Glutamatergic neuron (in vitro differentiated cells): ENCODE data around the gene GPRASP1. TPM values are rescaled to one million over a fixed set of nuclear protein-coding genes. Genes with fewer than 3 reads are reported as not detected.
"Not testable (repeated sequence)": the region's sequence is repeated elsewhere in the genome, so short reads cannot be mapped to it uniquely, and the experiment has no call there.

ENCODE experiments used
- DNase-seq: peaks from one replicate; pipeline ENCODE4 v3.0.0; 2022
- H3K27ac Mint-ChIP-seq: one replicate; pipeline ENCODE4 v1.8.0; 2020; ENCODE audit warnings: mild to moderate bottlenecking, mixed read lengths, inconsistent platforms; ENCODE audit not compliant: unreplicated experiment
- H3K27me3 Mint-ChIP-seq: one replicate; pipeline ENCODE4 v1.8.0; 2020; ENCODE audit warnings: mild to moderate bottlenecking, moderate library complexity, mixed read lengths, inconsistent platforms; ENCODE audit not compliant: unreplicated experiment
- H3K36me3 Mint-ChIP-seq: one replicate; pipeline ENCODE4 v1.8.0; 2020; ENCODE audit warnings: mild to moderate bottlenecking, mixed read lengths, inconsistent platforms; ENCODE audit not compliant: unreplicated experiment
- H3K4me1 Mint-ChIP-seq: one replicate; pipeline ENCODE4 v1.8.0; 2020; ENCODE audit warnings: mild to moderate bottlenecking, low read depth, mixed read lengths, inconsistent platforms; ENCODE audit not compliant: unreplicated experiment
- H3K4me3 Mint-ChIP-seq: one replicate; pipeline ENCODE4 v1.8.0; 2020; ENCODE audit warnings: mild to moderate bottlenecking, mixed read lengths, inconsistent platforms; ENCODE audit not compliant: unreplicated experiment
- H3K9me3 Mint-ChIP-seq: one replicate; pipeline ENCODE4 v1.8.0; 2020; ENCODE audit warnings: mild to moderate bottlenecking, moderate library complexity, mixed read lengths, inconsistent platforms; ENCODE audit not compliant: unreplicated experiment
- total RNA-seq: library from RNA; stranded (reverse); fragmentation: NEBNext Ultra II Directional; extraction: Animal tissue kit (Norgen Biotek cat#: 25700); gene quantifications from one replicate; pipeline ENCODE4 v1.2.1, GENCODE V29; 2021; ENCODE audit not compliant: unreplicated experiment
- TF ChIP-seq, protein P1 (sequence below): fragments of 200-600 bp; sonication (generic); IDR thresholded peaks from one replicate; pipeline ENCODE4 v1.5.0; 2021; ENCODE audit not compliant: partially characterized antibody, unreplicated experiment

The GPRASP1 gene
- total RNA-seq, 1 donor from 2014 or later, result 9.8 TPM

DNA sequence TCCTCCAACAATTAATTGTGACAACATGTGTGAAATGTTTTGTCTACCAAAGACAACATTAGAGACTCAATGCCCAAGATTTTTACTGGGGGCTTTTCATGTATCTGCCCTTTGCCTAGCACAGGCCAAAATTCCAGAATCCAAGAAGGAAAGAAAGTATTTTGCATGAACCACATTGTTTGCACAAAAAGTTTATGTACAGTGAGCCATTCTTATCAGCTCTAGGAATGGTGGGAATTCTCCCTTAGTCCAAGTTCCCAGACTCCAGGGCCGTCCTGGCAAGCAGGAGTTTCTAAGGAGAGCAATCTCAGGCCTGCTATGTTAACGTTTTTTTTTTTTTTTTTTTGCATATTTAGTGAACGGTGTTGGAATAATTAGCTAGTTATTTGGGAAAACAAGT lies 21.6 kb downstream of the GPRASP1 start:
- Mint-ChIP-seq H3K4me1 (no peaks in the 10 kb centered on the region), H3K27me3 (no peaks in the 10 kb centered on the region), H3K4me3 (no peak overlapping the region), H3K27ac (no peak overlapping the region), H3K36me3 (no peaks in the 10 kb centered on the region), H3K9me3 (no peaks in the 10 kb centered on the region)
- no peak for DNase-seq
- TF ChIP-seq, protein P1, sequence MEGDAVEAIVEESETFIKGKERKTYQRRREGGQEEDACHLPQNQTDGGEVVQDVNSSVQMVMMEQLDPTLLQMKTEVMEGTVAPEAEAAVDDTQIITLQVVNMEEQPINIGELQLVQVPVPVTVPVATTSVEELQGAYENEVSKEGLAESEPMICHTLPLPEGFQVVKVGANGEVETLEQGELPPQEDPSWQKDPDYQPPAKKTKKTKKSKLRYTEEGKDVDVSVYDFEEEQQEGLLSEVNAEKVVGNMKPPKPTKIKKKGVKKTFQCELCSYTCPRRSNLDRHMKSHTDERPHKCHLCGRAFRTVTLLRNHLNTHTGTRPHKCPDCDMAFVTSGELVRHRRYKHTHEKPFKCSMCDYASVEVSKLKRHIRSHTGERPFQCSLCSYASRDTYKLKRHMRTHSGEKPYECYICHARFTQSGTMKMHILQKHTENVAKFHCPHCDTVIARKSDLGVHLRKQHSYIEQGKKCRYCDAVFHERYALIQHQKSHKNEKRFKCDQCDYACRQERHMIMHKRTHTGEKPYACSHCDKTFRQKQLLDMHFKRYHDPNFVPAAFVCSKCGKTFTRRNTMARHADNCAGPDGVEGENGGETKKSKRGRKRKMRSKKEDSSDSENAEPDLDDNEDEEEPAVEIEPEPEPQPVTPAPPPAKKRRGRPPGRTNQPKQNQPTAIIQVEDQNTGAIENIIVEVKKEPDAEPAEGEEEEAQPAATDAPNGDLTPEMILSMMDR, result no peak

DNA sequence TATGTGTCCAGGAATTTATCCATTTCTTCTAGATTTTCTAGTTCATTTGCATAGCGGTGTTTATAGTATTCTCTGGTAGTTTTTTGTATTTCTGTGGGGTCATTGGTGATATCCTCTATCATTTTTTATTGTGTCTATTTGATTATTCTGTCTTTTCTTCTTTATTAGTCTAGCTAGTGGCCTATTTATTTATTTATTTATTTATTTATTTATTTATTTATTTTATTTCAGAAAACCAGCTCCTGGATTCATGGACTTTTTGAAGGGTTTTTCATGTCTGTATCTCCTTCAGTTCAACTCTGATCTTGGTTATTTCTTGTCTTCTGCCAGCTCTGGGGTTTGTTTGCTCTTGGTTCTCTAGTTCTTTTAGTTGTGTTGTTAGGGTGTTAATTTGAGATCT lies 26.2 kb downstream of the GPRASP1 start:
- H3K4me1 Mint-ChIP-seq, DNase-seq, H3K27me3 Mint-ChIP-seq, H3K36me3 Mint-ChIP-seq, H3K9me3 Mint-ChIP-seq, H3K4me3 Mint-ChIP-seq, H3K27ac Mint-ChIP-seq: not testable (repeated sequence)

DNA sequence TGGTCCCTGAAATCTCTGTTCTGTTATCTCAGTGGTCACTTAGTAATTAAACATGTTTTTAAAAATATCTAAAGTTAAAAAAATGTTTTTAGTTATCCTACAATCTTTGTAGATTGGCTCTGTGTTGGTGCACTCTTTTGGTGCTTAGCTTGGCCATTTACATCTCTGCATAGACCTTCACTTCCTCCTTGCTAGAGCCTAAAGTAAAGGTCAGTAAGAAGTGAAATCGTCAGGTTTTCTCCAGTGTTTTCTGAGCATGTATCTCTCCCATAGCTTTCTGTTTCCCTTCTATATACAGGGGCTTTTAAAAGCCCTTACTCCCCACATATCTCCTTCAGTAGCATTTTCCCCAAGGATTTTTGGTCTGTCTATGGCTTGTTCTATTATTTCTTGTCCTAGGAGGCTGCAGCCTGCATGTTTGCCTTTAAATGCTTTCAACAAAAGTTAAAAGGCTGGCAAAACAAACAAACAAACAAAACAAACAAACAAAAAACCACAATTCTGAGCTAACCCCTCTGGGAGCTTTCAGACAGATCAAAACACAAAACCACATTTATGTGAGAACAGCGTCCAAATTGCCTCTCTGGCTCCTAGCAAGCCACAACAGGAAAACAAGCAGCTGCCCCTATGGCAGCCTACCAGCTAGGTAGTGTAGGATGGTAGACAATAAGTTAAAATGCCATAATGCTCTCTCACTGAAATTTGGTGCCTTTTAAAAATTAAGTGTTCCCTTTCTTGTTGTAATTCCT lies 33.7 kb downstream of the GPRASP1 start:
- Mint-ChIP-seq H3K27me3 (no peaks in the 10 kb centered on the region), H3K27ac (no peak overlapping the region), H3K36me3 (peaks cover 6% of the 10 kb centered on the region), H3K4me3 (no peak overlapping the region), H3K4me1 (peaks cover 3% of the 10 kb centered on the region), H3K9me3 (peaks cover 6% of the 10 kb centered on the region)
- no peak for DNase-seq
- TF ChIP-seq, protein P1, result no peak

DNA sequence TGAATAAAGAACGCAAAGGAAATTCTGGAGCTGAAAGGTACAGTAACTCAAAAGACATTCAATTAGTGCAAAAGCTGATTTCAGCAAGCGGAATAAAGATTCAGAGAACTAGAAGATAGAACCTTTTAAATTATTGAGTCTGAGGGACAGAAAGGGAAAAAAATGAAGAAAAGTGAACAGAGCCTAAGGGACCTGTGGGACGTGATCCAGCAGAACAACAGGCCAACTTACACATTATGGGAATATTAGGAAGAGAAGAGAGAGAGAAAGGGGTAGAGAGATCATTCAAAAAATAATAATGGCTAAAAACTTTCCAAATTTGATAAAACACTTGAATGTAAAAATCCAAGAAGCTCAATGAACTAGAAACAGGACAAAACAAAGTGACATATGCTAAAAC lies 43.5 kb downstream of the GPRASP1 start:
- TF ChIP-seq, protein P1, result no peak
- no peaks in the 10 kb centered on the region for H3K9me3 Mint-ChIP-seq
- H3K27me3 Mint-ChIP-seq, result no peaks in the 10 kb centered on the region
- H3K27ac Mint-ChIP-seq, result no peak overlapping the region
- H3K36me3 Mint-ChIP-seq, result no peaks in the 10 kb centered on the region
- DNase-seq, result no peak
- H3K4me1 Mint-ChIP-seq, result no peaks in the 10 kb centered on the region
- no peak overlapping the region for H3K4me3 Mint-ChIP-seq

DNA sequence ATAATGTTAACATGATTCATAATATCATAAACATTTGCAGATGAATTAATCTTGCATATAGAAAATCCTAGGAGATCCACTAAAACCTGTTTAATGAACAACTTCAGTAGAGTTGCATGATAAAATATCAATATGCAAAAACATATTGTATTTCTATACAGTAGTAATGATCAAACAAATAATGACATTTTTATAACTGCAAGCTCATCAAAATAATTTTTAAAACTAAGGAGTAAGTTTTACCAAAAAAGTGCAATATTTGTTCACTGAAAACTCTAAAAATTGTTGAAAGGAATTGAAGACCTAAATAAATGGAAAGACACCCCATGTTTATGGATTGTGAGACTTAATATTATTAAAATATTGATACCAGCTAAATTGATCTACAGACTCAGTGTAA lies 45.0 kb downstream of the GPRASP1 start:
- no peak overlapping the region for H3K4me3 Mint-ChIP-seq
- no peak for DNase-seq
- no peak overlapping the region for H3K27ac Mint-ChIP-seq
- no peaks in the 10 kb centered on the region for H3K36me3 Mint-ChIP-seq
- no peaks in the 10 kb centered on the region for H3K27me3 Mint-ChIP-seq
- H3K9me3 Mint-ChIP-seq, result no peaks in the 10 kb centered on the region
- TF ChIP-seq, protein P1, result no peak
- no peaks in the 10 kb centered on the region for H3K4me1 Mint-ChIP-seq
